ENCODE measurements around the gene PANK2.

DNA sequence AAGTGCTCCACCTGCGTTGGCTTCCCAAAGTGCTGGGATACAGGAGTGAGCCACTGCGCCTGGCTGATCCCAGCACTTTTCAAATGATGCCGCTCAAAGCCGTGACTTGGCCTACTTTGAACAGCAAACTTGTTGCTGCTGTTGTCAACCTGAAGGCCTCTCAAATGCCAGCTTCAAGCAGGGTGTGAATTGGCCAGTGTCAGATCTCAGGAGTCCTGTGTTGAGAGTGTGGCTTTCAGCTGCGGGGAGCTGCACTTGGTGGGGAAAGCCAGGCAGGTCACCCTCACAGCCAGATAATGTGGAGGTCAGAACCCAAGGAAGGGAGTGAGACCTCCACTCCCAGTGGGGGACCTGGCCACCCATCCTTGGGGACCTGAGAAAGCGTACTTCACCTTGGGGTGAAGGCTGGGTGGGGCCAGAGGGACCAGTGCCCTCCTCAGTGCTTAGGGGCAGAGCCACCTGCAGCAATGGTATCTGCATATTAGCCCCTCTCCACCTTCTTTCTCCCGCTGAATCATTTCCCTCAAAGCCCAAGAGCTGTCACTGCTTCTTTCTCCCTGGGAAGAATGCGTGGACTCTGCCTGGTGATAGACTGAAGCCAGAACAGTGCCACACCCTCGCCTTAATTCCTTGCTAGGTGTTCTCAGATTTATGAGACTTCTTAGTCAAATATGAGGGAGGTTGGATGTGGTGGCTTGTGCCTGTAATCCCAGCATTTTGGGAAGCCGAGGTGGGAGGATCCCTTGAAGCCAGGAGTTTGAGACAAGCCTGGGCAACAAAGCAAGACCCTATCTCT lies 19.1 kb upstream of the PANK2 start:
- TF ChIP-seq, protein P1, sequence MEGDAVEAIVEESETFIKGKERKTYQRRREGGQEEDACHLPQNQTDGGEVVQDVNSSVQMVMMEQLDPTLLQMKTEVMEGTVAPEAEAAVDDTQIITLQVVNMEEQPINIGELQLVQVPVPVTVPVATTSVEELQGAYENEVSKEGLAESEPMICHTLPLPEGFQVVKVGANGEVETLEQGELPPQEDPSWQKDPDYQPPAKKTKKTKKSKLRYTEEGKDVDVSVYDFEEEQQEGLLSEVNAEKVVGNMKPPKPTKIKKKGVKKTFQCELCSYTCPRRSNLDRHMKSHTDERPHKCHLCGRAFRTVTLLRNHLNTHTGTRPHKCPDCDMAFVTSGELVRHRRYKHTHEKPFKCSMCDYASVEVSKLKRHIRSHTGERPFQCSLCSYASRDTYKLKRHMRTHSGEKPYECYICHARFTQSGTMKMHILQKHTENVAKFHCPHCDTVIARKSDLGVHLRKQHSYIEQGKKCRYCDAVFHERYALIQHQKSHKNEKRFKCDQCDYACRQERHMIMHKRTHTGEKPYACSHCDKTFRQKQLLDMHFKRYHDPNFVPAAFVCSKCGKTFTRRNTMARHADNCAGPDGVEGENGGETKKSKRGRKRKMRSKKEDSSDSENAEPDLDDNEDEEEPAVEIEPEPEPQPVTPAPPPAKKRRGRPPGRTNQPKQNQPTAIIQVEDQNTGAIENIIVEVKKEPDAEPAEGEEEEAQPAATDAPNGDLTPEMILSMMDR (IDR thresholded peaks at IDR 0.05) = no peak
- no peak for TF ChIP-seq POLR2A (IDR thresholded peaks at IDR 0.05)
- TF ChIP-seq POLR2AphosphoS5 (IDR thresholded peaks at IDR 0.05) = no peak
- TF ChIP-seq EP300 (IDR thresholded peaks at IDR 0.05) = no peak

All from suprapubic skin (tissue), 4 donors.